NOMO-1 (cell line): ENCODE data around the gene NEK7.
"Not testable (repeated sequence)": the region's sequence is repeated elsewhere in the genome, so short reads cannot be mapped to it uniquely, and the experiment has no call there.

Source experiments
- DNase-seq, 2 experiments: peaks; one replicate each; lab custom pipeline; 2025; ENCODE audit not compliant: unreplicated experiment in 2 of 2; lab: John Stamatoyannopoulos, UW

The NEK7 gene

GRCh38 chr1:198199105-198199504, 42.3 kb downstream of the NEK7 start:
- DNase-seq: no peak

- DNase-seq: no peak
Measured at GRCh38 chr1:198201956-198202784, 45.4 kb downstream of the NEK7 start.

- no peak for DNase-seq
Measured at GRCh38 chr1:198203434-198203833, 46.6 kb downstream of the NEK7 start.

GRCh38 chr1:198205016-198205684, 48.4 kb downstream of the NEK7 start:
- no peak for DNase-seq

GRCh38 chr1:198206292-198206691, 49.5 kb downstream of the NEK7 start:
- DNase-seq: no peak

GRCh38 chr1:198211696-198212095, 54.9 kb downstream of the NEK7 start:
- DNase-seq: no peak

GRCh38 chr1:198212126-198212525, 55.3 kb downstream of the NEK7 start:
- DNase-seq: no peak

GRCh38 chr1:198212675-198213074, 55.9 kb downstream of the NEK7 start:
- no peak for DNase-seq

GRCh38 chr1:198214924-198215323, 58.1 kb downstream of the NEK7 start:
- DNase-seq: no peak

- DNase-seq: no peak
Measured at GRCh38 chr1:198220428-198220827, 63.6 kb downstream of the NEK7 start.

- DNase-seq: not testable (repeated sequence)
Measured at GRCh38 chr1:198227010-198227409, 70.2 kb downstream of the NEK7 start.

- DNase-seq: not testable (repeated sequence)
Measured at GRCh38 chr1:198227454-198227853, 70.7 kb downstream of the NEK7 start.

- DNase-seq: no peak
Measured at GRCh38 chr1:198228925-198229324, 72.1 kb downstream of the NEK7 start.

- DNase-seq: no peak
Measured at GRCh38 chr1:198231779-198232178, 75.0 kb downstream of the NEK7 start.

- DNase-seq: no peak
Measured at GRCh38 chr1:198232378-198232777, 75.6 kb downstream of the NEK7 start.

GRCh38 chr1:198232940-198233675, 76.3 kb downstream of the NEK7 start:
- DNase-seq: no peak

GRCh38 chr1:198234520-198235251, 77.9 kb downstream of the NEK7 start:
- DNase-seq: no peak

- peak; percentile 83 to 91 for DNase-seq
Measured at GRCh38 chr1:198238121-198238520, 81.3 kb downstream of the NEK7 start.

- DNase-seq: no peak
Measured at GRCh38 chr1:198241553-198241952, 84.8 kb downstream of the NEK7 start.

- DNase-seq: no peak
Measured at GRCh38 chr1:198244772-198245171, 88.0 kb downstream of the NEK7 start.

- DNase-seq: no peak
Measured at GRCh38 chr1:198245379-198245778, 88.6 kb downstream of the NEK7 start.
